Measurements from ENCODE around the gene UCK2.

- no peak for TF ChIP-seq SIN3A (IDR thresholded peaks at IDR 0.05; ENCODE audit: borderline replicate concordance, insufficient read depth, low read depth, low read length)
- no peak; the same call in 1 of the 2 replicates for TF ChIP-seq CTCF (IDR thresholded peaks at IDR 0.05)
- no peak for TF ChIP-seq REST (IDR thresholded peaks at IDR 0.05; ENCODE audit: insufficient read depth in 1 of 2, low read depth in 2 of 2, low read length in 1 of 2)
- no peak for TF ChIP-seq POLR2AphosphoS5 (IDR thresholded peaks at IDR 0.05; ENCODE audit: low read depth, low read length)
- no peak for TF ChIP-seq TCF7L2 (IDR thresholded peaks at IDR 0.05; ENCODE audit: low read depth, low read length)
Measured at GRCh38 chr1:165844933-165845332, 17.5 kb downstream of the UCK2 start.
